ENCODE results near the gene ARSK.
A peak's percentile ranks its signal among the peaks of the same experiment; 100 is the strongest.

The ARSK gene

DNA sequence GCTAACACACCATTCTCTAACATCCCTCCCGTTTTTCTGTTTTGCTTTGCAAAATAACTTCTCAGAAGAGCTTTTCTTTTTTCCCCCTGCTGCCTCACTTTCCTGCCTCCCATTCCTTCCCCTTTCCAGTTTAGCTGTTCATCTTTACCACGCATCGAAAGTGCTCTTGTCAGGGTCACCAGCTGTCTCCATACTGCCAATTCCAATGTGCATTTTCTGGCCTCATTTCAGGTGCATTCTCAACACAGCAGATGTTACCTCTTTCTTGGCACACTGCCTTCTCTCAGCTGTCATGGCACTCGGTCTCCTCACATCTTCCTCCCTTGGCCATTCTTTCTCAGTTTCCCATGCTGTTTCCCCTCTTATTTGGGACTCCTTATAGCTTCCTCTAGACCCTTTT lies 9.5 kb downstream of the ARSK start:
- no peak for DNase-seq (ENCODE audit: low spot score)

DNA sequence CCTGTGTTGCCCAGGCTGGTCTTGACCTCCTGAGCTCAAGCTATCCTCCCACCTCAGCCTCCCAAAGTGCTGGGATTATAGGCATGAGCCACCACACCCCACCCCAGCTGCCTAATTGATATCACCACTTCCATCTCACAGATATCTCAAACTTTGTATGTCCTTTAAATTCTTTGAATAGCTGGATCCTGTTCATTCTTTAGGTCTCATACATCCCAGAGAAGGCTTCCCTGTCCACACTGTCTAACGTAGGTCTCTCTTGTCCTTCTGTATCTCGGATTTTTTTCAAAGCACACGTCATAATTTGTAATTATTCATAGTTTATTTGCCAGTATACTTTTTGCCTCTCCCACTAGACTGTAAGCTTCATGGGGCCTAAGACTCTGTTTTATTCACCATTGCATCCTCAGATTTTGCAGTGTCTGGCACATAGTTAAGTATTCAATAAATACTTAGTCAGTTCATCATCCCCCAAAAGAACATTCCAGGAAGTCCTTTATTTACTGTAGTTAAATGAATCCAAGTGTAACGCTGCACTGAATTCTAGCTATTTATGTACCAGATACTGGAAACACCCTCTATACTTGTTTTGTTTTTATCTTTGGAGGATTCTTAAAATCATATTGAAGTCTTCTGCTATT lies 10.5 kb downstream of the ARSK start:
- no peak for DNase-seq (ENCODE audit: low spot score)

DNA sequence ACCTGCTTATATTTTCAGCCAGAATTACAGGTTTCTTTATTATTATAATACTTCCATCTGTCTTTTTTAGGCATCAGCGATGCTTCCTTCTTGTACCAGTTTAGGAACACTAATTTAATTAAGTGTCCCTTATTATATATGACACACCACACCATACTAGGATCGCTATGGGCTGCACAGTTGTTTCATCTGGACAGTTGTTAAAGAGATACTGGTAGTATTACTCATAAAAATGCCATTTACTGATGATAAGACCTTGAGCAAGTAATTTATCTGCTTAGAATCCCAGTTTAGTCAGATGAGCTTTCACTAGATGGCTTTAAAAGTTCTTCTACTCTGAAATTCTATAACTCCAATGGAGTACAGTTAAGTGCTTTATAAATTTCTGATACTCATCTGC lies 17.1 kb downstream of the ARSK start:
- DNase-seq (ENCODE audit: low spot score): no peak

DNA sequence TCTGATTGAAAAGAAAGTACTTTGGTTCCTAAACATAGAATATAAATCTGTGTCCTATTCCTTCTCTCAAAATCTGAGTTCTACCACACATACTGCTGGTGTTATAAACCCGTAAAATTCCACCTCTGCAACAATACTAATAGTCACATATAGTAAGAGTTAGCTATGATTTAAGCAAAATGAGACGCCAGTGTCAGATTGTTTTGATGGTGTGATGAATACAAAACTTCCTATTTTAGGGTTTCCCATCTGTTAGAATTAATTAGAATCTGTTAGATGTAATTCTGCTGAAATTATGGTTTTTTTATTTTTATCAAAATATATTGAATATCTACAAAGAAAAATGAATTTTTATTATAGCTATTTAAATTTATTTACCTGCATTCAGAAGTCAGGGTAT lies 26.7 kb downstream of the ARSK start:
- DNase-seq (ENCODE audit: low spot score): no peak

DNA sequence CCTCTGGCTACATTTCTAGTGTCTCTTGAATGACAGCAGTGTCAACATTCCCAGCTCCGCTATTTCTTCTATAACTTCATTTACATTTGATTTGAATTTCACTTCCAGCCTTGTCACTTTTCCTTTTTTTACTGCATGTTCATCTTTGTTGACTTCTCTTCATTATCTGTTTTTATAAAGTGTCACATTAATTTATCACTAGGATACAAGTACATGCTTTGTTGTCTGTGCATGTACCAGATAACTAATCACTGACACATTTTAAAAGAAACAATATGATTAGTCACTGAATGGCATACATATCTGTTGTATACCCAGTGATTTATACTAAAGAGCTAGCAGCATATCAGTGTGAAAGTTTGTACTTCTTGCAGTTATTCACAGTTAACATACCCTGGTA lies 29.1 kb downstream of the ARSK start:
- DNase-seq (ENCODE audit: low spot score): no peak

DNA sequence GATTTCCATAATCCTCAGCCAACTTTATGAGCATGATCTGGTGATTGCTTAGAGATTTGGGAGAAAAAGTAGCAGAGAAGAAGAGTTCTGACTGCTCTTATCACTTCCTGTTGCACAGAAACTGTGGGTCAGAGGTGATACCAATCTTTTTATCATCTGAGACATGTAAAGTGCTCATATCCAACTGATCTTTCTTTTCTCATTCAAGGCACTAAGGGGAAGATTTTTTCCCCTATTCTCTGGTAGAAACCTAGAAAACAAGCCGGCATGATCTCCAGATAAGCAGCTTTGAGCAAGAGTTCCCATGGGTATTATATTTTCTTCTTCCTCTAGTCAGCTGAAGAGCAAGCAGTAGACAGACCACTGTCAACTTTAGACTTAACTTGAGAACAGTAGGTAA lies 36.0 kb downstream of the ARSK start:
- DNase-seq (ENCODE audit: low spot score): no peak

DNA sequence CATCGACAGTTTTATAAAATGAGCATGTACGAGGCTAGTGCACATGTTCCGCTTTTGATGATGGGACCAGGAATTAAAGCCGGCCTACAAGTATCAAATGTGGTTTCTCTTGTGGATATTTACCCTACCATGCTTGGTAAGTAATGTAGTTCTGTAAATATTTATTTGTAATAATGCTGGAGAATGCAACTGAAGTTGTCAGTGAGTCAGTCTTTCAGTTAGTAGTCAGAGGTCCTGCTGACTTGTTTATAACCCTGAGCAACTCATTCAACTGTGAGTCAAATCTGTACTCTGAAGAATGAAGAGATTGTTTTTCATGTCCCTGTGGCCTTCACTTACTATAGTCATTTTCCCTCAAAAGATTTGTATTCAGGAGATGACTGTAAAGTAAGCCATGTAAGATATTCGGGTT lies 36.6 kb downstream of the ARSK start:
- no peak for DNase-seq (ENCODE audit: low spot score)

DNA sequence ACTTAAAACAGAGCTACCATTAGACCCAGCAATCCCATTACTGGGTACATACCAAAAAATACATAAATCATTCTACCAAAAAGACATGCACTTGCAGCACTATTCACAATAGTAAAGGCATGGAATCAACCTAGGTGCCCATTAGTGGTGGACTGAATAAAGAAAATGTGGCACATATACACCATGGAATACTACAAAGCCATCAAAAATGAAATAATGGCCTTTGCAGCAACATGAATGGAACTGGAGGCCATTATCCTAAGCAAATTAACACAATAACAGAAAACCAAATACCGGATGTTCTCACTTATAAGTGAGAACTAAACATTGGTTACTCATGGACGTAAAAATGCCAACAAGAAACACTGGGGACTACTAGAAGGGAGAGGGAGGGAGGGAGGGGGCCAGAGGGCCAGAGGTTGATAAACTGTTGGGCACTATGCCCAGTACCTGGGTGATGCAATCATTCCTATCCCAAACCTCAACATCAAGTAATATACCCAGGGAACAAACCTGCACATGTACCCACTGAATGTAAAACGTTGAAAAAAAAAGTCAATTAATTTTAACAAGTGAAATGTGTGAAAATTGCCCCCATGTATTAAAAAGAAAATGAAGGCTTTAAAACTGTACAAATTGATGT lies 40.5 kb downstream of the ARSK start:
- no peak for DNase-seq (ENCODE audit: low spot score)

DNA sequence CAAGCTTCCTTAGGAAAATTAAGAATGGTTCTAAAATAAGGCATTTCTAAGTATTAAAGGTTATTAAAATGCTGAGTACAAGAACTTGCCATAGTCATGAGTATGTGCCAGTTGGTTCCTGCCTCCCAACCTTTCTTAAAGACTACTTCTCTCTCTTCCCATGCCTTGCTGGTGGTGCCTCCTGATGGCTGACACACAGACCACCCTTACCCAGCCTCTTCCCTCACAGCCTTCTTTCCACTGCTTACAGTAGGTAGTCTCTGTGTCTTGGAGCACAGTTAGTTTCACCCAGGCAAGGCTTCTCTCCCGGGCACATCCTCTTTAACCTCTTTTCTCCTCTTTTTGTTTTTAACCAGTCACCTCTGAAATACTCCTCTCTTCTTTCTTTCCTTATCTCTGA lies 44.4 kb downstream of the ARSK start:
- no peak for DNase-seq (ENCODE audit: low spot score)

DNA sequence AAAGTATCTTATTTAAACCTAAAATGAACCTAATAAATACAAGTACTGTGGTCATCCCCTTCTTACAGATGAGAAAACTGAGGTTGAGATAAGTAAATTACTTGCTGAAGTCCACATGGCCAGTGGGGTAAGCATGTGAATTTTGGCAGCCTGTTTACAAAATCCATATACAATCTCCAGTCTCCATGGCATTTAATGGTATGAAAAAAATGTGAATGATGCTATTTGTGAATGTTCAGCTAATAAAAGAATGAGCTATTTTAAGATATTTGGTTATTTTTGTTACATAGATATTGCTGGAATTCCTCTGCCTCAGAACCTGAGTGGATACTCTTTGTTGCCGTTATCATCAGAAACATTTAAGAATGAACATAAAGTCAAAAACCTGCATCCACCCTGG lies 45.7 kb downstream of the ARSK start:
- no peak for DNase-seq (ENCODE audit: low spot score)

DNA sequence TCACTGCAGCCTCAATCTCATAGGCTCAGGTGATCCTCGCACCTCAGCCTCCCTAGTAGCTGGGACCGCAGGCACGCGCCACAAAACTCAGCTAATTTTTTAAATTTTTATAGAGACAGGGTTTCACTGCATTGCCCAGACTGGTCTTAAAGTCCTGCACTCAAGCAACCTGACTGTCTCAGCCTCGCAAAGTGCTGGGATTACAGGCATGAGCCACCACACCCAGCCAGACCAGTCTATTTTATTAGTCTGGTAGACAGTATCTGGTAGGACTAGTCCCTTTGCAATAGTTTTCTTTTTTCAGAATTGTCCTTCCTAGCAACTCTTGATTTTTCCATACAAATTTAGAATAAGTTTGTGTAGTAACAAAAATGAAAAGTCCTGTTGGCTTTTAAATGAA lies 50.9 kb downstream of the ARSK start:
- no peak for DNase-seq (ENCODE audit: low spot score)

DNA sequence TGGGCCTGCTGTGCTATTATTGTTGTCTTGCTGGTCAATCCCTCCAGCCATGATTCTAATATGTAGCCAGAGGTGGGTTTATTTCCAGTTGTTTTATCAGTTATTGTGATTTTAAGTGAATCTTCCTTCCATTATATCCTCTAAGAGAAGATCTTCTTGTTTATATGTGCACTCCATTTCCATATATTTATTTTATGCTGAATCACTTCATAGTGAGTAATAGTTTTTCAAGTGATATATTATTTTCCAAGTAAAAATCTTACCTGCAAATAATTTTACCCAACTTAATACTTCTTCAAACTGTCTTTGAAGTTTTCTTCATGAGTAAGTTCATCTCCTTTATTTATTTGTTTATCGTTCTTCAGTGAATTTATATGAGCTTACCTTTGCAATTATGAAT lies 51.5 kb downstream of the ARSK start:
- no peak for DNase-seq (ENCODE audit: low spot score)

DNA sequence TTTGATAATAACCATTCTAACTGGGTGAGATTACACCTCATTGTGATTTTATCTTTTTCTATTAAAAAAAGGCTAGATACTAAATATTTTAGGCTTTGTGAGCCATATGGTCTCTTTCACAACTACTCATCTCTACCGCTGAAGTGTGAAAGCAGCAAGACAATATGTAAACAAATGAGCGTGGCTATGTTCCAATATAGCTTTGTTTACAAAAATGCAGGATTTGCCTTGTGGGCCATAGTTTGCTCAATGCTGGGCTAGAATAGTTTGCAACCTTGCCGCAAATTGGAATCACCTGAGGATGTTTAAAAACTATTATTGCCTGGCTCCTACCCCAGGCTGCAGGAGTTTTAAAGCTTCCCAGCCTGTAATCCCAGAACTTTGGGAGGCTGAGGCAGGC lies 54.8 kb downstream of the ARSK start:
- DNase-seq (ENCODE audit: low spot score): no peak

DNA sequence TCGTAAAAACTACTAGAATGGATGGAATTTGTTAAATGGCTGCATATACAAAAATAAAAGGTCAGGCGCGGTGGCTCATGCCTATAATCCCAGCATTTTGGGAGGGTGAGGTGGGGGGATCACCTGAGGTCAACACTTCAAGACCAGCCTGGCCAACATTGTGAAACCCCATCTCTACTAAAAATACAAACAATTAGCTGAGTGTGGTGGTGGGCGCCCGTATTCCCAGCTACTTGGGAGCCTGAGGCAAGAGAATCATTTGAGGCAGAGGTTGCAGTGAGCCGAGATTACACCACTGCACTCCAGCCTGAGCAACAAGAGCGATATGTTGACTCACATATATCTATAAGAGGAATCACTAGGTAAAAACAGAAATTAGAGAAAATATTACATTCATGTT lies 55.6 kb downstream of the ARSK start:
- no peak for DNase-seq (ENCODE audit: low spot score)

DNA sequence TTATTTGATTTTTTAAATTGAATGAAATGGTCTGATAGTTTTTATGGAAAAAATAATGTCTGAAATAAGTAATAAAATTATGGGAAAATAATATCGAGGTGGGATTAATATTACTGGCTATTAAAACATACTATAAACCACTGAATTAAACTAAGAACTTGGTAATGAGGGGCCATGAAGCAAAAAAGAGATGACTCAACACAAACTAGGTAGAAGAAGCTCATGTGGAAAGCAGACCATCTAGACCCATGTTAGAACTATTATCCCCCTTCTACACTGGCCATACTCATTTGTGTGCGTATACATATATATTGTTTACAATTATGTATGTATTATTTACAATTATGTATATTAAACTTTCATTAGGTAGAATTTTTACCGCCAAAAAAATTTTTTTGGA lies 56.5 kb downstream of the ARSK start:
- no peak for DNase-seq (ENCODE audit: low spot score)

DNA sequence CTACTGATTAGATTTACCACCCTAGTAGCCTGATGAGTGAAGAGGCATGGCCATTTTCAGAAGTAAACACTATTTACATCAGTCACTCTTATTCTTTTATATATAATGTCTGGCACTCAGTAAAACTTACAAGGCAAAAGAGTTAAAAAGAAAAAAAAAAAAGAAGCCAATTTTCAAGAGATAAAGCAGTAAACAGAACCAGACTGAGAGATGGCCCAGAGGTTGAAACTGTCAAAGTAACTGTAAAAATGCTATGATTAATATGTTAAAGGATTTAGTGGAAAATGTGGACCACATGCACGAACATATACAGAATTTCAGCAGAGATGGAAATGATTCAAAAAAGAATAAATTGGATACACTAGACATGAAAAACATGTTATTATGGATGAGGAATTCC lies 58.6 kb downstream of the ARSK start:
- no peak for DNase-seq (ENCODE audit: low spot score)

DNA sequence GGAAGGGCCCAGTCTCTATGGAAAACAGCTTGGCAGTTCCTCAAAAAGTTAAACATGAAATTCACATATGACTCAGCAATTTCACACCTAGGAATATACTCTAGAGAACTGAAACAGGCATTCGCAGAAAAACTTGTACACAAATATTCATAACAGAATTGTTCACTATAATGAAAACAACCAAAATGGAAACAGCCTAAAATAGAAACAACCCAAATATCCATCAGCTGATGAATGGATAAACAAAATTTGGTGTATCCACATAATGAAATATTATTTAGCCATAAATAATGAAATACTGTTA lies 60.2 kb downstream of the ARSK start:
- no peak for DNase-seq (ENCODE audit: low spot score)

DNA sequence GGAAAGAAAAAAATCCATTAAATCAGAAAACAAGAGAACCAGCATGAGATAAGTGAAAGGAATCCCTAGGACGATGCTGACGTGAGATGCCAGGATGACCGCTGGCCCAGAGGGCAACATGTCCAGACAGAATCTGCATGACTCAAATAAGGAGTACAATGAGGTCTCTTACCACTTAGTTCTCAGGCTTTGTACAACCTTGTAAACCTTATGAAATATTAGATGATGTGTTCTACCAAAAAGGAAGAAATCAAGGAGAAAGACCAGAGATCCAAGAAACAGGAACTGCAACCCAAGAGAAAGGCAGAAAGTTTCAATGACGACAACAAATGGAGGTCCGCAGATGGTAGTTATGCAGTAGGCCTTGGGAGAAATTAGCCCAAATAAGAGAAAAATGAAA lies 62.2 kb downstream of the ARSK start:
- DNase-seq (ENCODE audit: low spot score): no peak

DNA sequence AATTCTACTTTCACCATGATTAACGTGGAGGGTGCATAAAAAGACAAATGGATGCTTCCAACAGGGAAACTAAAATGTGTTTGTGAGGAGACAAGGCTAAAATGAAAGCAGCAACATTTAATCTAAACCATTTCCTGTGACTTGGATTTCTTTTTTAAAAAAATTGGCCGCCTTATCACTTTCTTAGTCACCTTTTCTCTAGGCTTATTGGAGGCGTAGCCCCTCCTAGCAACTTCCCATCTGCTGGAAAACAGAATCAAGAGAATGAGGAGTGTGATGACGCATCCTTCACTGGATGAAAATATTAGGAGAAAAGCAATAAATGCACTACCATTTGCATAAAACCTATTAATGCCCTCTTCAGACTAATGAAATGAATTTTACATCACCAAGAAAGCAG lies 64.2 kb downstream of the ARSK start:
- no peak for DNase-seq (ENCODE audit: low spot score)

DNA sequence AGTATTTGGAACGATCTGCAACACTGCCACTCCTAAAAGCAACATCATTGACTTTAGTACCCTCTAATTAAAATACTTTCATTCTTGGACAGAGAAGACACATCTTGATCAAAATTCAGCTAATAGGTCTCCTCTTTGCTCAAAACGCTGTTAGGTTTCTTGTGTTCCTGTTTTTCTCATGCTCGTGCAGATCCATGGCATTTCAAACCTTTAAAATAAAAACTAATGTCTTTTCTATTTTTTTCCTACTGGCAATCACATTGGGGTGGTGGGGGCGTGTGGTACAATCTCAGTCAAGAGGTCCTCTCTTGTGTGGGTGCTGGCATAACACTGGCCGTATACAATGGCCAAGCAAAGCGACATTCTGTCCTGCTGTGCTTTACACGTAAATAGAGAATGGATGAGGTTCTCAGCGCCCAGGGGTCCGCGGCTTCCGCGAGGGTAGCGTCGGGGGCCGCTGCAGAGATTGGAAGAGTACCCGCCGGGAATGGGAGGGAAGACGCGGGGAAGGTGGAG lies 64.7 kb downstream of the ARSK start:
- no peak for DNase-seq (ENCODE audit: low spot score)

DNA sequence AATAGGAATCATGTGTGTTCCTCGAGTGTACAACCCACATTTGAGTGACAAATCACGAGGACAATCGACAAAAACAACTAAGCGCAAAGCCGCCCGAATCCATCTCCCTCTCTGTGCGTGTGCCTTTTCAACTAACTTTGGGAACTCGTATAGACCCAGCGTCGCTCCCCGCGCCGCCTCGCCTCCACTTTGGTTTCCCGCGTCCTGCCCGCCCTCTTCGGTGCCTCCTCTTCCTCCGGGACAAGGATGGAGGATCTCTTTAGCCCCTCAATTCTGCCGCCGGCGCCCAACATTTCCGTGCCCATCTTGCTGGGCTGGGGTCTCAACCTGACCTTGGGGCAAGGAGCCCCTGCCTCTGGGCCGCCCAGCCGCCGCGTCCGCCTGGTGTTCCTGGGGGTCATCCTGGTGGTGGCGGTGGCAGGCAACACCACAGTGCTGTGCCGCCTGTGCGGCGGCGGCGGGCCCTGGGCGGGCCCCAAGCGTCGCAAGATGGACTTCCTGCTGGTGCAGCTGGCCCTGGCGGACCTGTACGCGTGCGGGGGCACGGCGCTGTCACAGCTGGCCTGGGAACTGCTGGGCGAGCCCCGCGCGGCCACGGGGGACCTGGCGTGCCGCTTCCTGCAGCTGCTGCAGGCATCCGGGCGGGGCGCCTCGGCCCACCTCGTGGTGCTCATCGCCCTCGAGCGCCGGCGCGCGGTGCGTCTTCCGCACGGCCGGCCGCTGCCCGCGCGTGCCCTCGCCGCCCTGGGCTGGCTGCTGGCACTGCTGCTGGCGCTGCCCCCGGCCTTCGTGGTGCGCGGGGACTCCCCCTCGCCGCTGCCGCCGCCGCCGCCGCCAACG lies 65.3 kb downstream of the ARSK start, which contains the start of gene GPR150:
GPR150 (plus strand) TSS at position 58 of the 840 bp plus-strand sequence; CDS start at position 247, 189 bp downstream.
- DNase-seq (ENCODE audit: low spot score): peak; percentile 81

DNA sequence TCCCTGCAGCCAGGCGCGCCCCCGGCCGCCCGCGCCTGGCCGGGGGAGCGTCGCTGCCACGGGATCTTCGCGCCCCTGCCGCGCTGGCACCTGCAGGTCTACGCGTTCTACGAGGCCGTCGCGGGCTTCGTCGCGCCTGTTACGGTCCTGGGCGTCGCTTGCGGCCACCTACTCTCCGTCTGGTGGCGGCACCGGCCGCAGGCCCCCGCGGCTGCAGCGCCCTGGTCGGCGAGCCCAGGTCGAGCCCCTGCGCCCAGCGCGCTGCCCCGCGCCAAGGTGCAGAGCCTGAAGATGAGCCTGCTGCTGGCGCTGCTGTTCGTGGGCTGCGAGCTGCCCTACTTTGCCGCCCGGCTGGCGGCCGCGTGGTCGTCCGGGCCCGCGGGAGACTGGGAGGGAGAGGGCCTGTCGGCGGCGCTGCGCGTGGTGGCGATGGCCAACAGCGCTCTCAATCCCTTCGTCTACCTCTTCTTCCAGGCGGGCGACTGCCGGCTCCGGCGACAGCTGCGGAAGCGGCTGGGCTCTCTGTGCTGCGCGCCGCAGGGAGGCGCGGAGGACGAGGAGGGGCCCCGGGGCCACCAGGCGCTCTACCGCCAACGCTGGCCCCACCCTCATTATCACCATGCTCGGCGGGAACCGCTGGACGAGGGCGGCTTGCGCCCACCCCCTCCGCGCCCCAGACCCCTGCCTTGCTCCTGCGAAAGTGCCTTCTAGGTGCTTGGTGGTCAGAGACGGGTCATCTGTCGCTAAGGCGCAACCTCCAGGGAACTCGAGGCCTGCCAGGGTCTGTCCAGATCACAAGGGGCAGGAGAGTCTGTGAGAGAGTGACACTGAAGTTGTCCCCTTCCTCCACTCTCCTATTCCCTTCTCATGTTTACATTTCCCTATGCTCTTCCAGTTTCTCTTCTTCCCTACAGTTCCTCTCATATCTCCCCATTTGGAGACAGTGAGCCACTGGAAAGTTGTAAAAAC lies 66.3 kb downstream of the ARSK start:
- peak; percentile 69 for DNase-seq (ENCODE audit: low spot score)

Data from left forelimb (tissue), 1 donor.